HG03060 (cell line): ENCODE data around the gene PTPRZ1.
A peak's percentile ranks its signal among the peaks of the same experiment; 100 is the strongest.

Experiments
- ATAC-seq: cut with Tn5 transposase; IDR thresholded peaks from one replicate; pipeline ENCODE4 v1.9.1; 2021; ENCODE audit warnings: low read depth, moderate number of reproducible peaks; ENCODE audit not compliant: unreplicated experiment

The PTPRZ1 gene

DNA sequence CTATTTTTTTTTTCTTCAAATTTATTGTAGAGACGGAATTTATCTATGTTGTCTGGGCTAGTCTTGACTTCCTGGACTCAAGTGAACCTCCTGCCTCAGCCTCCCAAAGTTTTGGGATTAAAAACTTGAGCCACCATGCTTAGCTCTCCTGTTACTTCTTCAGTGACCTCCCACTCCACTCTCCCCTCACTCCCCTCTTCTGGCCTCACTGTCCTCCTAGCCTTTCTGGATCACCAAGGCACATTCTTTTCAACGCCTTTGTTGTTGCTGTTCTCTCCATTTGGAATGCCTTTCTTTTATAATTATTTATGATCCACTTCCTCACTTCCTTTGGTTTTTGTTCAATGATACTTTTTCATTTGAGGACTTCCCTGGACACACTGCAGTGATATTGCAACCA lies 17.9 kb downstream of the PTPRZ1 start:
- ATAC-seq = no peak

DNA sequence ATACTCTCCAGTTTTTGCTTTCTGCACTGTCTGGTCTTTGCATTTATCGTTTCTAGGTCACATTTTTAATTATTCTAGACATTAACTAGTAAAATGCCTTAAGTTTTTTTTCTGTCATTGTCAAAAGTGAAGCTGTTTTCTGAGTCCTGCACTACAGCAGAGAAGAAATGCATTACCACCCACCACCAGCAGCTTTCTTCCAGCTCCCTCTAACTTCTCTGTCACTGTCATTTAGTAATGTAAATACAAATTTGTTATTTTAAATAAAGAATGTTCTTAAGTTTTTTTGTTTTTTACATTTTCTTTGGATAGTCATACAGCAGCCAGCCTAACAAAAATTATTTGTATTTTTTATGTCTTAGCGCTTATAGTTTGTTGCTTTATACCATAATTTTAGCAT lies 18.8 kb downstream of the PTPRZ1 start:
- no peak for ATAC-seq

DNA sequence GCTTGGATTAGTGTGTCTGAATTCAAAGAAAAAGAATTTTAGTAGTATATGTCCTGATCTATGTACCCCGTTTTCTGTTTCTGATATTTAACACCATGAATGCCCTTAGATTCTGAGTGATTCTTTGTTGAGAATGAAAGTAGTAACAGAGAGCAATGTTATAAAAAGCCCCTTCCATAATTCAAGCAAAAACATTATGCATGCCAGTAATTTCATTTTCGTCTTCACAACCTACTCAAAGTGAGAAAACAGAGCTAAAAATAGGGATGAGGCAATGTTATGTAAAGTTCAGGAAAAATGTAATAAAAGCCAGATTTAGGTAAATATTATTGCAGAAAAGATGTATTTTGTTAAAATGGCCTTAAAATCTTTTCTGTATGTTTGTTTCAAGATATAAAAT lies 28.1 kb downstream of the PTPRZ1 start:
- ATAC-seq = peak; percentile 62

DNA sequence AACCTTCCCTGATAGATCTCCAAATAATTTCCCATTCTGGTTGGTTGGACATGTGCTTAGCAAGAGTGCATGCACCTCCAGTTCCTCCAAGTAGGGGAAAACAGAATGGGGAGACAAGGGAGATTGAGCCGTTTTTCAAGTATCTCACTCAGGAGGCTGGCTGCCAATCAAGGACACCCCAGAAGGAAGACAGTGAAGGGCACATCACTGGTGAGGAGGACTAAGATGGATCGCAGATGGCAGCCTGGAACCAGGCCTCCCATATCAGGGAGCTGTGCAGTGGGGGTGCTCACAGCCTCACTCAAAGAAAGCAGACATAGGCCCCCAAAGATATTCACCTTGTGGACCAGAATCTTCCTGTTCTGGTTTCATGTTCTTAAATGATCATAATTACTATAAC lies 31.2 kb downstream of the PTPRZ1 start:
- no peak for ATAC-seq

DNA sequence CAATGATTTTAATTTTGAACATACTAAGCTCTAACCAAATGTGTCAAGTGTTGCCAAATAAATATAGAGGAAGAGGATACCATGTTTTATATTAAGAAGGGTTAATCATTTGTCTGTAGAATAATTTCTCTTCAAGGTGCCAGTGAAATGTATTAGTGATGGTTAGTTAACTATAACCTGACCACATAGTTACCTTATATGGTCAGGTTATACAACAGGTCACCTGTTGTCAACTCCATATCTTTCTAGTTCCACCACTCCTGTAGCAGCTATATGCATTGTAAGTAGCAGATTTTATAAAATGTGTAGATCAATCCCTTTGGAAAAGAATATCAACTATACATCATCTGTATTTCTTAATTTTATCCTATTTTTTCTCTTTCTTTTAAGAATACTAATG lies 35.1 kb downstream of the PTPRZ1 start:
- ATAC-seq = no peak

DNA sequence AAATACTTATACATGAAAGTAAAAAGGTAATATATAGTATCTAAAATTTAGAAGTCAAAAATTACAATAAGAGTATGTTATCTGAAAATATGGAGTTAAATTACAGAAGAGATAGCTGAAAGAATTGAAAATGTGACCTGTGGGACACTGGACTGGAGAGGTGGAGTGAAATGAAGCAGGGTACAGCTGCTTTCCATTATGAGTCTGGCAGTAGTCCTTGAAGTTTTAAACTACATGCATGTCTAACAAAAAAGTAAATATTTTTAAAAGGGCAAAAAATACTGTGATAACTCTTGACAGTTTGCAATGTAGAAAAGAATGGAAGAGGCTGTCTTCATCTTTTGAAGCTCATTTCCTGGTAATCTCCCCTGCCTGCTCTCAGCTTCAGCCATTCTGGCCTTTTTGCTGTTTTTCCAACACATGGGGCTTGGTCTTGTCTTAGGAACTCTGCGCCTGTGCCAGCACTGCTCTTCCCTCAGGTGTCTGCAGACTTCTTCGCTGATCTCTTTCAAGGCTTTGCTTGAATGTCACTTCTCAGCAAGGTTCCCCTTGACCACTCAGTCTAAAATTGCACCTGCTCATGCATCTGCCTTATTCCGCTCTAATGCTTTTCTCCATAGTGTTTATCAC lies 36.9 kb downstream of the PTPRZ1 start:
- ATAC-seq = no peak

DNA sequence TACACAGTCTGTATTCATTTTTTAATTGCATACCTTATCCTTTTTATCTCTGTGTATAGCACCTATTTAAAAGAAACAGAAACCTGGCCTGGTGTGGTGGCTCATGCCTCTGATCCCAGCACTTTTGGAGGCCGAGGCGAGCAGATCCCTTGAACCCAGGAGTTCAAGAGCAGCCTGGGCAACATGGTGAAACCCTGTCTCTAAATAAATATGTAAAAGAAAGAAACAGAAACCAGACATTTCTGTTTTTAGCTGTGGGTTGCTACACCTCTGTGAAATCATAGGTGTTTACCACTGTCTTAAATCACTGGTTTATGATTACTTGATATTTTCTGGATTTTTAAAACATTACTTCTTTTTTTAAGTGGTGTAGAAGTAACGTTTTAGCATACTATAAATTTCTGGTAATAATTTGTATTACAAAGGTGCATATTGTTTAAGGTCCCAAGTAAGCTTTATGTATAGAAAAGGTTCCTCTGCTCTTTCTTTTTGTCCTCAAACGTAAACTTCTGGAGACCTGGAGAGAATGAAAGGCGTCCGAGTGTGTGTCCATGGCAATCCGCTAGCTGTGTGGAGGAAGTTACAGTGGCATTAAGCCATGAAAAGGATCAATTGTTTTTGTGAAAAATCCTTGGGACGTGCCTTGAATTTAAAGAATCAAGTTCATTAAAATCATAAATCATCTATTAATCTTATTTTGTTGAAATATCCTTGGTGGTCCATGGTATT lies 41.1 kb downstream of the PTPRZ1 start:
- ATAC-seq = no peak

DNA sequence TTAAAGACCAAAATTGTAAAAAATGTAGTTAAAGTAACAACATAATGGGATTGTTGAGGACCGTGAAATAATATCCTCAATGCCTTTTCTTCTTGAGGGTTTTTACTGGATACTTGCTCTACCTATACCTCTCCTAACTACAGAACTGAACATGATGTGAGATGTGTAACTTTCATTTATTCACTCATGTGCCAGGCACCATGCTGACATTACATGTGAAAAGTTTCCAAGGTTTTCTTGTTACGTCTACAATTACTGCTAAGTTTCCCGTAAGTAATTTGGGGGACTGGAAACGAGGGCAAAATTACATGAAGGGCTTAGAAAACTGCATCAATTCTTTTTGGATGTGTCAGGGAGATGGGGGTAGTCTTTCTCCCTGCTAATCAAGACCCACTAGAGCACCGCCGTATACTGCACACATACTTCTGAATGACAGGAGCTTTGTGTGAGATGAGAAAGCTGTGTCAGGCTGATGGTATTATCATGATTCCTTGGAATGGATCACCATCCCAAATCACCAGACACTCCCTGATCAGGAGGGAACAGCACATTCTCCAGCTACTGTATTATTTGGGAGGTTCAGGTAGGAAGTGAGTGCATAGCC lies 41.8 kb downstream of the PTPRZ1 start:
- ATAC-seq = no peak

DNA sequence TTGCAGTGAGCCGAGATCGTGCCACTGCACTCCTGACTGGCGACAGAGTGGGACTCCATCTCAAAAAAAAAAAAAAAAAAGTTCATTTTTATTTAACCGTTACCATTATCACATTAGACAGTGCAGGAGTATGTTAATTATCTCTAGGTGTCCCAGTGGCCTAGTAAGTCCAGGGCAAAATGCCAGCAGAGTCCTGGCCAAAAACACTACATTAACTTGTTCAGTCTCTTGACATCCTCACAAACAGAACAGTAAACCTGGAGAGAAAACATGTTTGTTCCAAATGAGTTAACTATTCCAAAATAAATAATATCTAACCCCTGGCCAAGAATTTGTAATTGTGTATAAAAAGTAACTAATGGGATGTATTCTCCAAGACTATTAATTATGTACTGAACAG lies 43.2 kb downstream of the PTPRZ1 start:
- no peak for ATAC-seq

DNA sequence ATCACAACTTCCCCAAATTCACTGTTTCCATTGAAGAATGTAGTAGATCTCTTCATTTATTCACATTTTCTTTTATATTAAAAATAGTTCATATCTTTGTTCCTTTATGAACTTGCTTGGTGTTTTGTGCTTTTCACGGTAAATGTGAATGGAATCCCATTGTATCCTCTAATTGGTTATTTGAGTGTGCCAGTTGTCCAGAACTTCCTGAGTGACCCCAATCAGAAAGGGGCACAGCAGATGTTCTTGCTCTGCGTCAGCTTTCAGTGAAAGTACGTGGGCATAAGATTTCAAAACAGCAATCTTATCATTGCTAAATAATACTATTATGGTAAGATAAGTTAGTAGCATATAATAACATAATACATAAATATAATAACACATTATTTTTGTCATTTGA lies 47.0 kb downstream of the PTPRZ1 start:
- ATAC-seq = no peak

DNA sequence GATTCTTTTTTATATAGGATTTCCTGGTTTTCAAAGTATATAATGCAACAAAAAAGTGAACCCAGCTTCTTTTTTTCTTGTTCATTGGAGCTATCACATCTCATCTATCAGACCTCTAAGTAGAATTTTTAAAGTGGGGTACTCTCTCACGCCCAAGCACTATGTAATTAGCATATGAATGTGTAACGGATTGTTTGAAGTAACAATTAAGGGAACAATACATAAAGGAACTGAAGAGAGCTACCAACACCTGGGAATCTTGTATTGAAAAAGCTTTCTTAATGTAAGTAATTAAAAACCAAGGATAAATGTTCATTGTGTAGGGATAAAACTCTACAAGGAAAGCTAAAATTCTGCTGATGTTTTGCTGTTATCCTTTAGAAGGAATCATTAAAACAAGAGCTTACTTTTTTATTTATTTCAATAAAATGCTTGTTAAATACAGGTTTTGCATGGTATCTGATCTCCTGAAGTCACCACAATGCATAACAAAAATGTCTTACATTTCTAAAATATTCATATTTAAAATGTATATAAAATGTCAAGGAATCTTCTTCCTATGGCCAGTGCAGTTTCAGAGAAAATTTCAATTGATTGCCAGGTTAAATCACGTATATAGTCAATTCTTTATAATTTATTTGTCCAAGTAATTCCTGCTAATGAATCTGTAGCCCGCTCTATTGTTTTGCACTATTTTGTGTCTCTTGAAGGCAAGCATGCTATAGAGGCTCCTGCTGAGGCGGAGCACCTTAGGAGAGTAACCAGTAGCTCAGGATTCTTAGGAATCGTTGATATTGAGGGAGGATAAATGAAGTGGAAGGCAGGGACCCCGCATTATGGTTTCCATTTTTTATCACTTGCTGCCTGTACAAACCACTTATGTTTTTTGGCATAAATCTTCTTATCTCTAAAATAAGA lies 51.6 kb downstream of the PTPRZ1 start:
- no peak for ATAC-seq

DNA sequence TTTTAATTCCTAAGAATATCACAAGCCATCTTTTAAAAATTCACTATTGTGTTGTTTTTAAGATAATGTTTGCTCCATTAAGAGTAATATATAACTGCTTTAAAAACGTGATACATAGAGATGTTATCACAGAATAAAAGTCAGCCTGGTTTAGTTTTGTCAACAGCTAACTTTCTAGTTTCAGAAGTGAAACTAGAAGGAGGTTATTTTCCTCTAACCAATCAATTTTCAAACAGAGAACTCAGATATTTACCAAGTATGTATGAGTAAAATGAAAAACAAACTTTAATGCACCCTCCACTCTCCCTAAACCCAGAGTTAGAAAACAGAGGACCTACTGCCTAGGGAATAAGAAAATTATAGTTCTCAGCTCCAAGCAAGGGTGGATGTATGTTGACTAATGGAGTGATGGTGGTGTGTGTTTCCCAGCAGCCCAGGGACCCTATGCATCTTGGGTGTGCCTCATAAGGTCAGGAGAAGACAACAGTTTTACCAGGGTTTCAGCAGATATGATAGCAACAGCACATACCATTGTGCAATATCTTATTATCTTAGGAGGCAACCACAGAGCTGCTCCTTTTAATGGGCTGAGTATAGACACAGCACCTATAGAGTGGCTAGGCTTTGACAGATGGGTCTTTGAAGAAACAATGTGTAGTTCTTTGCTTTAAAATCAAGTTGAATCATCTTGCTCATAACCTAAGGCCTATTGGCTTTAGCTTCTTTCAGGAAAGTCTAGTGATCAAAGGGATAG lies 58.4 kb downstream of the PTPRZ1 start:
- ATAC-seq = no peak

DNA sequence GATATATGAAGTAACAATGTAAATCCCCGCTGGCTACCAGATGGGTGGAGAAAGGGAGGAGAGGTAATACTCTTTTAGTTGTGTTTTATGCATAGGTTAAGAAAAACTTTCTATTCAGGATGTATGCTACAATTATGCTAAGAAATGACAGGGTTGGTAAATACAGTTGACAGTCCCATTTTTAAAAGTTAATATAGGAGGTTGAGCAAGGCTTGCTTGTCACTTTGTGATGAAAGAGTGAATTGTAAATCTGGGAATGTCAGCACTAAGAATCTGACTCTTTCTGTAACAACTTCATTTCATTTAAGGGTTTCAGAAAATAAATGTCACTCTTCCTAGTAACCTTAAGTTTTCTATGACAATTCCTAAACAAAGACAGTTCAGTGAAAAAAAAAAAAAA lies 59.8 kb downstream of the PTPRZ1 start:
- ATAC-seq = no peak

DNA sequence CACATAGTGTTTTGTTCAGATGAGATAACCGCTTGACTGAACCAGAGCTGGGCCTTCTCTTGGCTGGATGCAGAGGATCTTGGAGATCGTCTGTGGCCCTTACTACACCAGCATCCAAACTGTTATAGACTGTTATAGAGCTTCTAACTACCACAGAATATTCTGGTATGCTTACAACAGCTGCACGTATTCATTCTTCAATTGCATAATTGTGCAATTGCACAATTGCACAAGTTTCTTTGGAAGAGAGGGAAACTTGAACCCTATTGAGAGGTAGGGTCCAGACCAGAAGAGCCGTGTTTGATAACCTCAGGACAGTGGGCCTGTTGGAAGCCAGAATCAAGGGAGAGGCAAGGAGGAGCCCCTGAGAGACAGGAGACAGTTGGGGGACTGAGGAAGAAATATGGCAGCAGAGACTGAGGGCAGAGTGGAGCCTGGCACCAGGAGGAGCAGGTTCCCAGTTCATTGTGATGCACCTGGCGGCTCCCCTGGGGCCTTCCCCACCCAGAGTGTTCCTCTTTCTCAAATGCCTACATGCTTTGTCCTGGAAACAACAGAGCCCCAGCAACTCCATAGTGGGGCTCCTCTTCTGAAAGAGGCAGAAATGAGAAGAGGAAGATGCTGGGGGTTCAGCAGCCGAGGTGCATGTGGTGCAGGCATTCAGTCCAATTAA lies 64.1 kb downstream of the PTPRZ1 start:
- no peak for ATAC-seq

DNA sequence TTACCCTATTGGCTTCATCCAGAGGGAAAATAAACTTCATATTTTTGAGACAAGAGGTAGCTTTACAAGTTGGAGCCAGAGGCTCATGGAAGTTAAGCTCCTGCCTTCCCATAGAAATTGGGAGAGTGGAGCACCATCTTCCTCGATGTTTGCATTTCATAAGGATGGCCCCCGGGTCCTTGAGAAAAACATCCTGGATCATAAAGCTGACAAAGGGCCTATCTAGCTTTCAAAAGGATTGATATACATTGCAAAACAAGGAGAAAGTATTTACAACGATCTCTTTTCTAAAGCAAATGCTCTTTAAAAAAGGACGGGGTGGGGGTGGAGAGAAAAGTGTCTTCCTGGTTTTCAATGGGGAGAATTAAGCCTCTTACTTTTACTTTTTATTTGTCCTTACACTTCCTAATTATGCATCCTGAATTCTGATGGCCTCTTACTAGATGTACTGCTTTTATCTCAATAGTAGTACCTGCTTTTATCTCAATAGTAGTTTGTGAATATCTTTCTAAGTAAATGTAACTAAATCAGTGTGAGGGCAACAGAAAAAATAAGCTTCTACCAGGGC lies 65.6 kb downstream of the PTPRZ1 start:
- no peak for ATAC-seq

DNA sequence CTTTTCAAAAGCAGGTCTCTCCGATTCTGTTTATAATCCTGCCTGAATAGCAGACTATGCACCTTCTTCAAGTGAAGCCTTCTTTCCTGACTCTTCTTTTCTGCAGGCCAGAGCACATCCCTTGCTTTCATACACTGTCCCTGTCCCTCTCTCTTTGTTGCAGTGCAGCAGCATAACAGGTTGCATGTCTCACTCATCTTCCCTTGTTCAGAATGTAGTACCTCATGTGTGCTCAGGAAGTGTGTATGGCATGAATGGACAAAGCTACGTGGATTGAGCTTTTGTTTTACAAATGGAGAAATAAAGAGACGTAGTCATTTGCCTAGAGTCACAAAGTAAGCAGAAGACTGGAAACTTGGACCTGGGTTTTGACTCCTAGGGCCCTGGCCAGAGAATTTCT lies 68.0 kb downstream of the PTPRZ1 start:
- ATAC-seq = no peak

DNA sequence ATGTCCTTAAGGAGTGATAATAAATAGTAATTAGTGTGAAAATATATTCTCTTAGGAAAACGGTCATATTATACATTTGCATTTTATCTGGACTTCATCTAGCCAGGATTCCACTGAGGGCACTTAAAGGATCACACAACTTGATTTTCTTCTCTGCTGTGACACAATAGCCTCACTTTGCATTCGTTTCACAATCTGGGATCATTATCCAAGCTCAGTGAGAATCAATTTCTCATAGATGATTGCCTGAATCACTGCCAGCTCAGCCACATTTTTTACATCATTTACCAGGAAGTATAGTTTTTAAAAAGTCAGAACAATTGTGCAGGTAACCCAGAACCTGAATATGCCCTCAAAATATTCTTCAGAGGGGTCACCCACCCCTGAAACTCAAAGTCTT lies 68.9 kb downstream of the PTPRZ1 start:
- no peak for ATAC-seq

DNA sequence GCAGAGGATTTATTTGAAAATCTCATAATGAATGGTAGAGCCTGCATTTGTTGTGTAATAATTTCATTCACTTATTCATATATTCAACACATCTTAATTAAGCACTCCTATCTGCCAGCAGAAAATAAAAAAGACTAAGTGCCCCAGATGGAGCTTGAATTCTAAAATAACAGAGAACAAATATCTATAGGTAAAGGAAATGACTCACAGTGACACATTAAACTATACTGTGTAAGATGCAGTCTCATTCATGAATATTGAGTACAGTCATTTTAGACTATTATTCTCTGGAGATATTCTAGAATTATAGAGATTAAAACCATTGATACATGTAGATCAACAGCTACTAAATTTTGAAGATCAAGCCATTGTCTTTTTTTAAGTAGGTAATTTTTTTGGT lies 72.1 kb downstream of the PTPRZ1 start:
- ATAC-seq = no peak

DNA sequence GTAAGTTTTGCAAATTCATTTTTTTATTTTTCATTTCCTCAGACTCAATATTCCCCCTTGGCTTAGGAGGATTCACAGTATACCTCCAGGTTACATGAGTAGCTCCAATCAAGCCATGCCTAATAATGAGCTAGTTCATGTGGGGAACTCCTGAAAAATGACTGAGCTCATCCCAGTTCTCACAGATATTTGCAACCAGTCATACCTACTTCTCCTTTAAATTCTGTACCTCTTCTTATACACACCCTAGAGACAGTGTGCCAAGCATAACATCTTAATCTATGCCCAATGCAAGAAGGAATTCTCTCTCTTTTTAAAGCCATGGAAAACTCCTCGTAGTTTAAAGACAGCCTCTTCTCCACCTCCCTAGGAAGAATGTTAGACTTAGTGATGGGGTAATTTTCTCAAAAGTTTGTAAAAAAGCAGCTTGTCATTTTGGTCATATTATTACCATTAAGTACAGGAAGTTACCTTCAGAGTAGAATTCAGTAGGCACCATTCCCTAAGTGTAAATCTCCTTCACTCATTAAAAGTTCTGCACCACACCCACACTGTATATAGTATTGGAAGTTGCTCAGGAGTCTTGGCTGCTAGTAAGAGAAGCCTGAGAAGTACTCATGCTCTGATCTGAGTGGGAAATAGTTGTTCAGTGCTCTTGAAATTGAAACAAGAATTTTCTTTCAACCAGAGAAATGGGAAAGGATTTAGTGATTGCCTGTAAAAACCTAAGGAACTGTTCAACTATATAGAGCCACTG lies 72.7 kb downstream of the PTPRZ1 start:
- no peak for ATAC-seq
